HepG2 (cell line): ENCODE measurements around the gene RPTOR. TPM values are rescaled to one million over a fixed set of nuclear protein-coding genes. Genes with fewer than 3 reads are reported as not detected.

ENCODE experiments used
- BRD4 ChIP-seq: sonication (generic); formaldehyde crosslinking; IDR thresholded peaks from 2 replicates; pipeline ENCODE4 v1.4.0; 2020; ENCODE audit warnings: missing genetic modification reagents
- GABPA ChIP-seq, 2 experiments: IDR thresholded peaks; 2 replicates each; pipeline ENCODE4 v1.6.1; 2011 to 2016; ENCODE audit warnings: low read depth in 2 of 2, low read length in 1 of 2, missing biosample characterization in 1 of 2, missing genetic modification characterization in 1 of 2
- KMT2A ChIP-seq: sonication (generic); formaldehyde crosslinking; IDR thresholded peaks from 2 replicates; pipeline ENCODE4 v1.4.0; 2020; ENCODE audit warnings: missing genetic modification reagents
- MED8 ChIP-seq: sonication (generic); formaldehyde crosslinking; IDR thresholded peaks from 2 replicates; pipeline ENCODE4 v1.8.1; 2023; ENCODE audit warnings: mild to moderate bottlenecking, missing genetic modification reagents; ENCODE audit not compliant: insufficient replicate concordance
- NBN ChIP-seq: fragments of 450-650 bp; conservative IDR thresholded peaks from 2 replicates; pipeline ENCODE4 v1.6.1; 2017
- PITX1 ChIP-seq: sonication (generic); formaldehyde crosslinking; IDR thresholded peaks from 2 replicates; pipeline ENCODE4 v1.5.1; 2020; ENCODE audit warnings: mild to moderate bottlenecking, missing genetic modification reagents
- ZNF230 ChIP-seq: sonication (generic); formaldehyde crosslinking; IDR thresholded peaks from 2 replicates; pipeline ENCODE4 v1.4.0; 2020; ENCODE audit warnings: mild to moderate bottlenecking, missing genetic modification reagents
- ZNF282 ChIP-seq: fragments of 450-650 bp; IDR thresholded peaks from 2 replicates; pipeline ENCODE4 v1.6.1; 2018; ENCODE audit not compliant: partially characterized antibody
- ZNF678 ChIP-seq: sonication (generic); formaldehyde crosslinking; IDR thresholded peaks from 2 replicates; pipeline ENCODE4 v1.4.0; 2020; ENCODE audit warnings: mild to moderate bottlenecking, missing genetic modification reagents
- ZNF749 ChIP-seq: sonication (generic); formaldehyde crosslinking; IDR thresholded peaks from 2 replicates; pipeline ENCODE4 v1.8.0; 2022; ENCODE audit warnings: mild to moderate bottlenecking, missing genetic modification reagents, moderate library complexity, borderline replicate concordance
- polyA plus RNA-seq, 8 experiments: library from polyadenylated mRNA; depleted of rRNA in 3 of 8; stranded (reverse) in 7 of 8; unstranded in 1 of 8; fragments of >200 nt; fragmentation: Illumina TruSeq in 4 of 8; extraction: Trizol in 4 of 8; gene quantifications; 2 replicates each; pipeline versions ENCODE4 v1.2.1 to v1.2.3, GENCODE V29; 2011 to 2016; ENCODE audit warnings: low read depth in 4 of 8, missing spikeins in 1 of 8, mixed read lengths in 1 of 8; ENCODE audit not compliant: insufficient read depth in 1 of 8
- total RNA-seq, 5 experiments: library from RNA; depleted of rRNA; stranded (reverse); fragments of >200 nt; fragmentation: Illumina TruSeq; extraction: Trizol; gene quantifications; 2 replicates each; pipeline ENCODE4 v1.2.3, GENCODE V29; 2016; ENCODE audit warnings: low read depth in 1 of 5
- TF ChIP-seq, protein P1 (sequence below): sonication (generic); formaldehyde crosslinking; IDR thresholded peaks from 2 replicates; pipeline ENCODE4 v1.9.0; 2022; ENCODE audit warnings: low read depth, missing genetic modification reagents
- TF ChIP-seq, protein P2 (sequence below): sonication (generic); formaldehyde crosslinking; IDR thresholded peaks from 2 replicates; pipeline ENCODE4 v1.4.0; 2020; ENCODE audit warnings: missing genetic modification reagents
- TF ChIP-seq, protein P3 (sequence below): sonication (generic); formaldehyde crosslinking; IDR thresholded peaks from 2 replicates; pipeline ENCODE4 v1.5.1; 2020; ENCODE audit warnings: mild to moderate bottlenecking, missing genetic modification reagents, moderate library complexity
- TF ChIP-seq, protein P4 (sequence below): sonication (generic); formaldehyde crosslinking; IDR thresholded peaks from 2 replicates; pipeline ENCODE4 v1.5.0; 2020; ENCODE audit warnings: mild to moderate bottlenecking, low read depth, missing genetic modification reagents, borderline replicate concordance

RPTOR gene
- total and polyA plus RNA-seq, 2 of the 13 experiments (the other 11 are each of a cell fraction or from before 2014, with no cell fraction given): 6.6 to 25.3 TPM

DNA sequence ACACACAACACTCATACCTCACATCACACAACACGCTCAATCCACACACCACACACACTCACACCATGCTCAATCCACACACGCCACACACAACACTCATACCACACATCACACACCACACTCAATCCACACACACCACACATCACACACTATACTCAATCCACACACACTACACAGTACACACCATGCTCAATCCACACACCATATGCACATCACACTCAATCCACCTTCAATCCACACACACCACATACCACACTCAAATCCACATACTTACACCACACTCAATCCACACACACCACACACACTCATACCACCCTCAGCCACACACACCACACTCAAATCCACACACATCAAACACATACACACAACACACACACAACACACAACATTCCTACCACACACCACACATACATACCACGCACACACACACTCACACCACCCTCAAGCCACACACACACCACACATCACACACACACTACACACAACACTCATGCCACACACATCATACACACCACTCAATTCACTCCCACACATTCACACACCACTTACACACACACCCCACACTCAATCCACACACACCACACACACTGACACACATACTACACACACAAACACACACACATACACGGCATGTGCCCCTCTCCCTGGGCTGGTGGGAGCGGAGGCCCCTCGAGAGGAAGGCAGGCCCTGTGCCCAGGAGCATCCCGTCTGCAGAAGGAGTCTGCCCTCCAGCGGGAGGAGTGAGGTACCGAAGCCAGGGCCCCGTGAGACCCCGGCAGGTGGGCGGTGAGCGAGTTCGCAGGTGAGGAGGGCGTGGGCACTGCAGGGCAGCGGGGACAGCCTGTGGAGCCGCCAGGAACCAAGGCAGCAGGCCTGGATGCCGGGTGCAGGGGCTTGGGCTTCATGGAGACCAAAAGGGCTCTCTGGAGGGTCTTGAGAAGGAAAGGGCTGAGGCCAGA lies 33.1 kb upstream of the RPTOR start (continued):
- TF ChIP-seq, protein P1, sequence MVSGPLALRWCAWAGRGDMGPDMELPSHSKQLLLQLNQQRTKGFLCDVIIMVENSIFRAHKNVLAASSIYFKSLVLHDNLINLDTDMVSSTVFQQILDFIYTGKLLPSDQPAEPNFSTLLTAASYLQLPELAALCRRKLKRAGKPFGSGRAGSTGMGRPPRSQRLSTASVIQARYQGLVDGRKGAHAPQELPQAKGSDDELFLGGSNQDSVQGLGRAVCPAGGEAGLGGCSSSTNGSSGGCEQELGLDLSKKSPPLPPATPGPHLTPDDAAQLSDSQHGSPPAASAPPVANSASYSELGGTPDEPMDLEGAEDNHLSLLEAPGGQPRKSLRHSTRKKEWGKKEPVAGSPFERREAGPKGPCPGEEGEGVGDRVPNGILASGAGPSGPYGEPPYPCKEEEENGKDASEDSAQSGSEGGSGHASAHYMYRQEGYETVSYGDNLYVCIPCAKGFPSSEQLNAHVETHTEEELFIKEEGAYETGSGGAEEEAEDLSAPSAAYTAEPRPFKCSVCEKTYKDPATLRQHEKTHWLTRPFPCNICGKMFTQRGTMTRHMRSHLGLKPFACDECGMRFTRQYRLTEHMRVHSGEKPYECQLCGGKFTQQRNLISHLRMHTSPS: no peak
- TF ChIP-seq, protein P2, sequence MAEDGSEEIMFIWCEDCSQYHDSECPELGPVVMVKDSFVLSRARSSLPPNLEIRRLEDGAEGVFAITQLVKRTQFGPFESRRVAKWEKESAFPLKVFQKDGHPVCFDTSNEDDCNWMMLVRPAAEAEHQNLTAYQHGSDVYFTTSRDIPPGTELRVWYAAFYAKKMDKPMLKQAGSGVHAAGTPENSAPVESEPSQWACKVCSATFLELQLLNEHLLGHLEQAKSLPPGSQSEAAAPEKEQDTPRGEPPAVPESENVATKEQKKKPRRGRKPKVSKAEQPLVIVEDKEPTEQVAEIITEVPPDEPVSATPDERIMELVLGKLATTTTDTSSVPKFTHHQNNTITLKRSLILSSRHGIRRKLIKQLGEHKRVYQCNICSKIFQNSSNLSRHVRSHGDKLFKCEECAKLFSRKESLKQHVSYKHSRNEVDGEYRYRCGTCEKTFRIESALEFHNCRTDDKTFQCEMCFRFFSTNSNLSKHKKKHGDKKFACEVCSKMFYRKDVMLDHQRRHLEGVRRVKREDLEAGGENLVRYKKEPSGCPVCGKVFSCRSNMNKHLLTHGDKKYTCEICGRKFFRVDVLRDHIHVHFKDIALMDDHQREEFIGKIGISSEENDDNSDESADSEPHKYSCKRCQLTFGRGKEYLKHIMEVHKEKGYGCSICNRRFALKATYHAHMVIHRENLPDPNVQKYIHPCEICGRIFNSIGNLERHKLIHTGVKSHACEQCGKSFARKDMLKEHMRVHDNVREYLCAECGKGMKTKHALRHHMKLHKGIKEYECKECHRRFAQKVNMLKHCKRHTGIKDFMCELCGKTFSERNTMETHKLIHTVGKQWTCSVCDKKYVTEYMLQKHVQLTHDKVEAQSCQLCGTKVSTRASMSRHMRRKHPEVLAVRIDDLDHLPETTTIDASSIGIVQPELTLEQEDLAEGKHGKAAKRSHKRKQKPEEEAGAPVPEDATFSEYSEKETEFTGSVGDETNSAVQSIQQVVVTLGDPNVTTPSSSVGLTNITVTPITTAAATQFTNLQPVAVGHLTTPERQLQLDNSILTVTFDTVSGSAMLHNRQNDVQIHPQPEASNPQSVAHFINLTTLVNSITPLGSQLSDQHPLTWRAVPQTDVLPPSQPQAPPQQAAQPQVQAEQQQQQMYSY (CRISPR knock-in tag): no peak
- TF ChIP-seq ZNF749: no peak
- TF ChIP-seq NBN: no peak
- no peak for TF ChIP-seq ZNF678
- TF ChIP-seq BRD4 (CRISPR knock-in tag): no peak
- no peak for TF ChIP-seq KMT2A
- no peak for TF ChIP-seq GABPA (IDR thresholded peaks at IDR 0.05; ENCODE audit: low read depth, low read length)
- no peak for TF ChIP-seq GABPA (CRISPR knock-in tag; IDR thresholded peaks at IDR 0.05; ENCODE audit: low read depth)
- TF ChIP-seq, protein P3, sequence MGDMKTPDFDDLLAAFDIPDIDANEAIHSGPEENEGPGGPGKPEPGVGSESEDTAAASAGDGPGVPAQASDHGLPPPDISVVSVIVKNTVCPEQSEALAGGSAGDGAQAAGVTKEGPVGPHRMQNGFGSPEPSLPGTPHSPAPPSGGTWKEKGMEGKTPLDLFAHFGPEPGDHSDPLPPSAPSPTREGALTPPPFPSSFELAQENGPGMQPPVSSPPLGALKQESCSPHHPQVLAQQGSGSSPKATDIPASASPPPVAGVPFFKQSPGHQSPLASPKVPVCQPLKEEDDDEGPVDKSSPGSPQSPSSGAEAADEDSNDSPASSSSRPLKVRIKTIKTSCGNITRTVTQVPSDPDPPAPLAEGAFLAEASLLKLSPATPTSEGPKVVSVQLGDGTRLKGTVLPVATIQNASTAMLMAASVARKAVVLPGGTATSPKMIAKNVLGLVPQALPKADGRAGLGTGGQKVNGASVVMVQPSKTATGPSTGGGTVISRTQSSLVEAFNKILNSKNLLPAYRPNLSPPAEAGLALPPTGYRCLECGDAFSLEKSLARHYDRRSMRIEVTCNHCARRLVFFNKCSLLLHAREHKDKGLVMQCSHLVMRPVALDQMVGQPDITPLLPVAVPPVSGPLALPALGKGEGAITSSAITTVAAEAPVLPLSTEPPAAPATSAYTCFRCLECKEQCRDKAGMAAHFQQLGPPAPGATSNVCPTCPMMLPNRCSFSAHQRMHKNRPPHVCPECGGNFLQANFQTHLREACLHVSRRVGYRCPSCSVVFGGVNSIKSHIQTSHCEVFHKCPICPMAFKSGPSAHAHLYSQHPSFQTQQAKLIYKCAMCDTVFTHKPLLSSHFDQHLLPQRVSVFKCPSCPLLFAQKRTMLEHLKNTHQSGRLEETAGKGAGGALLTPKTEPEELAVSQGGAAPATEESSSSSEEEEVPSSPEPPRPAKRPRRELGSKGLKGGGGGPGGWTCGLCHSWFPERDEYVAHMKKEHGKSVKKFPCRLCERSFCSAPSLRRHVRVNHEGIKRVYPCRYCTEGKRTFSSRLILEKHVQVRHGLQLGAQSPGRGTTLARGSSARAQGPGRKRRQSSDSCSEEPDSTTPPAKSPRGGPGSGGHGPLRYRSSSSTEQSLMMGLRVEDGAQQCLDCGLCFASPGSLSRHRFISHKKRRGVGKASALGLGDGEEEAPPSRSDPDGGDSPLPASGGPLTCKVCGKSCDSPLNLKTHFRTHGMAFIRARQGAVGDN (CRISPR knock-in tag): peak; percentile 30; the same call in 1 of the 2 replicates
- TF ChIP-seq, protein P4, sequence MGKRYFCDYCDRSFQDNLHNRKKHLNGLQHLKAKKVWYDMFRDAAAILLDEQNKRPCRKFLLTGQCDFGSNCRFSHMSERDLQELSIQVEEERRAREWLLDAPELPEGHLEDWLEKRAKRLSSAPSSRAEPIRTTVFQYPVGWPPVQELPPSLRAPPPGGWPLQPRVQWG (CRISPR knock-in tag): no peak
- TF ChIP-seq ZNF230 (CRISPR knock-in tag): peak; percentile 53; the same call in 1 of the 2 replicates
- TF ChIP-seq ZNF282: no peak
- TF ChIP-seq PITX1 (CRISPR knock-in tag): no peak
- TF ChIP-seq MED8: no peak
